Embryonic facial prominence (tissue), 1 donor: Measurements from ENCODE around the gene TOP1.
"Not testable (repeated sequence)": the region's sequence is repeated elsewhere in the genome, so short reads cannot be mapped to it uniquely, and the experiment has no call there.

ENCODE experiments used
- DNase-seq: peaks from one replicate; pipeline ENCODE4 v3.0.0-alpha.2; 2016; ENCODE audit errors: extremely low spot score

The TOP1 gene

GRCh38 chr20:41128317-41128716 is 99.7 kb downstream of the TOP1 start:
- DNase-seq, result not testable (repeated sequence)

GRCh38 chr20:41131594-41132387 is 103.2 kb downstream of the TOP1 start:
- no peak for DNase-seq

GRCh38 chr20:41132388-41132775 is 103.8 kb downstream of the TOP1 start:
- DNase-seq, result not testable (repeated sequence)

- DNase-seq, result no peak
These were observed 105.2 kb downstream of the TOP1 start for GRCh38 chr20:41133709-41134361.

- DNase-seq, result no peak
These were observed 106.0 kb downstream of the TOP1 start for GRCh38 chr20:41134362-41135186.

- DNase-seq, result no peak
These were observed 106.7 kb downstream of the TOP1 start for GRCh38 chr20:41135187-41135887.

- no peak for DNase-seq
These were observed 107.5 kb downstream of the TOP1 start for GRCh38 chr20:41135888-41136679.

GRCh38 chr20:41136680-41137613 is 108.3 kb downstream of the TOP1 start, which contains the start of gene PLCG1:
PLCG1 (plus strand) TSS chr20:41137543; CDS start chr20:41137642, 99 bp downstream.
- DNase-seq, result peak; percentile 74

- no peak for DNase-seq
These were observed 109.2 kb downstream of the TOP1 start for GRCh38 chr20:41137614-41138474.

GRCh38 chr20:41138475-41139226 is 110.0 kb downstream of the TOP1 start:
- DNase-seq, result no peak

GRCh38 chr20:41139227-41140093 is 110.8 kb downstream of the TOP1 start:
- DNase-seq, result no peak

GRCh38 chr20:41140226-41141133 is 111.9 kb downstream of the TOP1 start:
- no peak for DNase-seq

GRCh38 chr20:41141153-41141815 is 112.7 kb downstream of the TOP1 start:
- no peak for DNase-seq

GRCh38 chr20:41142245-41142644 is 113.6 kb downstream of the TOP1 start:
- DNase-seq, result no peak

- no peak for DNase-seq
These were observed 114.3 kb downstream of the TOP1 start for GRCh38 chr20:41142919-41143318.
